ENCODE data around the gene FRMD5. TPM values are rescaled to one million over a fixed set of nuclear protein-coding genes. Genes with fewer than 3 reads are reported as not detected.

The FRMD5 gene
- total RNA-seq, 2 experiments from 2014 or later, result not detected

- Mint-ChIP-seq H3K4me3 (peak overlapping the region; percentile 78), H3K9me3 (no peaks in the 10 kb centered on the region), H3K27me3 (peaks cover 64% of the 10 kb centered on the region), H3K27ac (no peak overlapping the region), H3K4me1 (peaks cover 24% of the 10 kb centered on the region), H3K36me3 (ENCODE audit: low read depth) (no peaks in the 10 kb centered on the region)
- ChIA-PET POLR2A (interaction anchor here (0.6 to 1.1 kb wide), 2 partner anchors 14 to 394 kb away, joined by 4 read pairs; partner anchors contain the start of gene HYPK), CTCF (interaction anchor here (0.6 kb wide), 1 partner anchor 79 kb away, joined by 3 read pairs; no protein-coding TSS in a partner anchor)
- peak; percentile 24 for DNase-seq
Measured at GRCh38 chr15:44194323-44195150, 534 bp downstream of the FRMD5 start.

- peak overlapping the region; percentile 43 for H3K4me3 Mint-ChIP-seq
- CTCF ChIA-PET, result no interaction called here
- H3K36me3 Mint-ChIP-seq (ENCODE audit: low read depth), result no peaks in the 10 kb centered on the region
- DNase-seq, result no peak
- H3K9me3 Mint-ChIP-seq, result no peaks in the 10 kb centered on the region
- H3K27me3 Mint-ChIP-seq, result peaks cover 57% of the 10 kb centered on the region
- H3K4me1 Mint-ChIP-seq, result peaks cover 24% of the 10 kb centered on the region
- POLR2A ChIA-PET, result interaction anchor here (0.6 kb wide), 1 partner anchor 393 kb away, joined by 4 read pairs; the partner anchor contains the start of gene HYPK
- no peak overlapping the region for H3K27ac Mint-ChIP-seq
Measured at GRCh38 chr15:44193651-44194322, 1.3 kb downstream of the FRMD5 start.

GRCh38 chr15:44188795-44189194 lies 6.3 kb downstream of the FRMD5 start:
- ChIA-PET POLR2A (no interaction called here), CTCF (no interaction called here)
- H3K27me3 Mint-ChIP-seq, result peaks cover 36% of the 10 kb centered on the region
- H3K4me3 Mint-ChIP-seq, result no peak overlapping the region
- no peak overlapping the region for H3K27ac Mint-ChIP-seq
- H3K4me1 Mint-ChIP-seq, result peaks cover 6% of the 10 kb centered on the region
- no peak for DNase-seq
- no peaks in the 10 kb centered on the region for H3K9me3 Mint-ChIP-seq
- no peaks in the 10 kb centered on the region for H3K36me3 Mint-ChIP-seq (ENCODE audit: low read depth)

DNA sequence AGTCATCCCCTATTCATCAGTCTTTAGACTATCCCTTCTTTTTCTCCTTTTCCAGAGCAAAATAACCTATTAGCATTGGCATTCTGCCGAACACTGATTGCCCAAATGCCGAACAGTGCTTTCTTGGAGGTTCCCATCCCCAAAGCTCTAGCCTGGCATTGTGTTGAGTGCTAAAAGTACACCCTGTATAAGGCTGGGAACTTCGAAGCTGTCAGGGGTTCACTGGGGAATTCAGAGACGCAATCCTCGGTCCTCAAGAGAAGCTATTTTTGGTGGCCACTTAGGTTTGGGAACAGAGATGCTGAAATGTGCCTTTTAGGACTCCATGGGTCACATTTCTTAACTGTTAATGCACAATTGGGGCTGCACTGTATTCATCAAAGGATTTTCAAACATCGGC lies 8.4 kb downstream of the FRMD5 start:
- H3K27ac Mint-ChIP-seq, result no peak overlapping the region
- H3K4me1 Mint-ChIP-seq, result no peaks in the 10 kb centered on the region
- no peaks in the 10 kb centered on the region for H3K36me3 Mint-ChIP-seq (ENCODE audit: low read depth)
- H3K4me3 Mint-ChIP-seq, result no peak overlapping the region
- H3K9me3 Mint-ChIP-seq, result no peaks in the 10 kb centered on the region
- CTCF ChIA-PET, result no interaction called here
- POLR2A ChIA-PET, result no interaction called here
- H3K27me3 Mint-ChIP-seq, result peaks cover 18% of the 10 kb centered on the region
- DNase-seq, result no peak

DNA sequence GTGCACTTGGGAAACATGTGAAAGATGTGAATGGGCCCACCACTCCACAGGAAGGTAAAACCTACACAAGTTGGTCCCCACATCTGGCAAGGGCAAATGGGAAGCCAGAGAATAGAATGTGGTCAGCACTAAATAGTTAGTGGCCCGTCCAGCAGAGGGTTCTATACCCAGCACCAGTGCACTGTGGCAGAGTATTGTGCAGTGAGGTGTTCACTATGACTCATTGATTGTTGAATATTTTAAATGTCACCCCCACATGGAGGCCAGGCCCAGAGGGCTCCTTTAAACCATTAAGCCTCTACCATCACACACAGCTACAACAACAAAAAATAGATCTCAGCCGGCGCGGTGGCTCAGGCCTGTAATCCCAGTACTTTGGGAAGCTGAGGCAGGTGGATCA lies 11.7 kb downstream of the FRMD5 start:
- no peaks in the 10 kb centered on the region for H3K4me1 Mint-ChIP-seq
- no peak overlapping the region for H3K27ac Mint-ChIP-seq
- no peak for DNase-seq
- no peaks in the 10 kb centered on the region for H3K36me3 Mint-ChIP-seq (ENCODE audit: low read depth)
- ChIA-PET CTCF (interaction anchor here (0.6 kb wide), 1 partner anchor 166 kb away, joined by 4 read pairs; no protein-coding TSS in a partner anchor), POLR2A (no interaction called here)
- H3K9me3 Mint-ChIP-seq, result no peaks in the 10 kb centered on the region
- no peak overlapping the region for H3K4me3 Mint-ChIP-seq
- H3K27me3 Mint-ChIP-seq, result peaks cover 12% of the 10 kb centered on the region

DNA sequence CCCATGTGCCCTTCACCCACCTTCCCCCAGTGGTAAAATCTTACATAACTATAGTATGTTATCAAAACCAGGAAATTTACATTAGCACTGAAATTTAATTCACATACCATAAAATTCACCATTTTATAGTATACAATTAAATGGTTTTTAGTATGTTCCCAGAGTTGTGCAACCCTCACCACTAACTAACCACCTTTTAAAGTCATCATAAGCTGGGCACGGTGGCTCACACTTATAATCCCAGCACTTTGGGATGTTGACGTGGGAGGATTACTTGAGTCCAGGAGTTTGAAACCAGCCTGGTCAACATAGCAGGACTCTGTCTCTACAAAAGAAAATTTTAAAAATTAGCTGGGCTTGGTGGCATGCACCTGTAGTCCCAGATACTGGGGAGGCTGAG lies 13.7 kb downstream of the FRMD5 start:
- ChIA-PET POLR2A (no interaction called here), CTCF (no interaction called here)
- Mint-ChIP-seq H3K4me1 (no peaks in the 10 kb centered on the region), H3K27me3 (peaks cover 20% of the 10 kb centered on the region), H3K36me3 (ENCODE audit: low read depth) (no peaks in the 10 kb centered on the region), H3K9me3 (no peaks in the 10 kb centered on the region), H3K4me3 (no peak overlapping the region), H3K27ac (no peak overlapping the region)
- DNase-seq, result no peak

- DNase-seq, result no peak
- Mint-ChIP-seq H3K4me3 (no peak overlapping the region), H3K27me3 (peaks cover 29% of the 10 kb centered on the region), H3K27ac (no peak overlapping the region), H3K9me3 (no peaks in the 10 kb centered on the region), H3K36me3 (ENCODE audit: low read depth) (no peaks in the 10 kb centered on the region), H3K4me1 (no peaks in the 10 kb centered on the region)
- CTCF ChIA-PET, result no interaction called here
- POLR2A ChIA-PET, result no interaction called here
Measured at GRCh38 chr15:44177139-44177538, 17.9 kb downstream of the FRMD5 start.

GRCh38 chr15:44173813-44174212 lies 21.3 kb downstream of the FRMD5 start:
- H3K4me3 Mint-ChIP-seq, result no peak overlapping the region

DNA sequence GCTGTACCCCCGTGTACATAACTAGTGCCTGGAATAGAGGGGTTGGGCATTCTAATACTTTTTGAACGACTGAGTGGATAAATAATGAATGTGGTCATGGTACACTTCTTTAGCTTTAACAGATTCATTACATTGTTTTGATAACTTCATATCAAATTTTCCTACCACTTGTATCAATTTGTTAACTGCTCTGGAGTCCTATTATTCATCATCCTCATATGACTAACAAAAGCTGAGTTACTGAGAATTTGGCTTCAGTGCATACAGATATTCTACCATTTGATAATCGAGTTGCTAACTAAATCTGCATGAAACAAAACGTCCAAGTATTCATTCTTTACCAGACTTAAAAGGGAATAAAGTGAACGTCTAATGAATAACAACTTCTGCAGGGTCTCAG lies 31.7 kb downstream of the FRMD5 start:
- H3K27ac Mint-ChIP-seq, result no peak overlapping the region
- H3K9me3 Mint-ChIP-seq, result no peaks in the 10 kb centered on the region
- ChIA-PET POLR2A (no interaction called here), CTCF (no interaction called here)
- no peak overlapping the region for H3K4me3 Mint-ChIP-seq
- no peaks in the 10 kb centered on the region for H3K36me3 Mint-ChIP-seq (ENCODE audit: low read depth)
- H3K27me3 Mint-ChIP-seq, result peaks cover 29% of the 10 kb centered on the region
- no peaks in the 10 kb centered on the region for H3K4me1 Mint-ChIP-seq
- DNase-seq, result no peak

More at GRCh38 chr15:44173813-44174212, 21.3 kb downstream of the FRMD5 start:
- DNase-seq, result no peak
- ChIA-PET CTCF (no interaction called here), POLR2A (no interaction called here)
- H3K4me1 Mint-ChIP-seq, result no peaks in the 10 kb centered on the region
- no peak overlapping the region for H3K27ac Mint-ChIP-seq
- peaks cover 24% of the 10 kb centered on the region for H3K27me3 Mint-ChIP-seq
- no peaks in the 10 kb centered on the region for H3K36me3 Mint-ChIP-seq (ENCODE audit: low read depth)
- no peaks in the 10 kb centered on the region for H3K9me3 Mint-ChIP-seq

DNA sequence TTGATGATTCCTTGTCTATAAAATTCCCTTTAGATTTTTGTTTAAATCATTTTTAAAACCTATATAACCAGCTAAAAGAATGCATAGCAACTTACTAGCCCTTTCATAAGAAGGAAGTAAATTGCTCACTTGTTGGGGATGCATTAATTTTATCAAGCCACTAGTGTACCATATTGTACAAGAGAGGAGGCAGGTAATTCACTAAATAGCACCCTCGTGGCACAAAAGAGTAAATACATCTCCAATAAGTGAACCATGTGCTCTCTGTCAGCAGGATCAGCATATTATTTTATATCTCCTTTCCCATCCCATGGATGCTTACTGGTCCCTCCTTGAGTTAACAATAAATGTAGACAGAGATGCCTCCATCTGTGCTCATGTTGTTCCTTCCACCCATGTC lies 34.3 kb downstream of the FRMD5 start:
- H3K9me3 Mint-ChIP-seq, result no peaks in the 10 kb centered on the region
- H3K4me1 Mint-ChIP-seq, result no peaks in the 10 kb centered on the region
- no peak for DNase-seq
- ChIA-PET POLR2A (no interaction called here), CTCF (no interaction called here)
- H3K36me3 Mint-ChIP-seq (ENCODE audit: low read depth), result no peaks in the 10 kb centered on the region
- no peak overlapping the region for H3K27ac Mint-ChIP-seq
- no peak overlapping the region for H3K4me3 Mint-ChIP-seq
- peaks cover 31% of the 10 kb centered on the region for H3K27me3 Mint-ChIP-seq

DNA sequence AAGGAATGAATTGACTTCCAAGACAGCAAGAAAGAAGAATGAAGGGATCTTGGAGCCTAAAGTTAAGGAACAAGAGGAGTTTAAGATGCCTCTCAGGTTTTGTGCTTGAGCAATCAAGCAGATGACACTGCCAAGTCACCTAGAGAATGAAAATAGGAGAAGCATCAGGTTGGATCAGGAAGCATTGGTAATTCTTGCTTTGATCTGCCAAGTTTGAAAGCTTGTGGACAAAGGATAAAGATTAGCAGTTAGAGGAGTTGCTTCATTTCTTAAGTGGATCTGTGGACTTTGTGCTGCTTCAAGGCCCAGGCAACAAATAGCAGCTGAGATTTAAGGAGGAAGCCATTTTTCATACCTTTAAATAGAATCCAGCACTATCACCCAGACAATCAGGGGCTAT lies 35.6 kb downstream of the FRMD5 start:
- no peak for DNase-seq
- ChIA-PET POLR2A (no interaction called here), CTCF (no interaction called here)
- Mint-ChIP-seq H3K4me1 (no peaks in the 10 kb centered on the region), H3K36me3 (ENCODE audit: low read depth) (no peaks in the 10 kb centered on the region), H3K27me3 (peaks cover 31% of the 10 kb centered on the region), H3K9me3 (no peaks in the 10 kb centered on the region), H3K27ac (no peak overlapping the region), H3K4me3 (no peak overlapping the region)

DNA sequence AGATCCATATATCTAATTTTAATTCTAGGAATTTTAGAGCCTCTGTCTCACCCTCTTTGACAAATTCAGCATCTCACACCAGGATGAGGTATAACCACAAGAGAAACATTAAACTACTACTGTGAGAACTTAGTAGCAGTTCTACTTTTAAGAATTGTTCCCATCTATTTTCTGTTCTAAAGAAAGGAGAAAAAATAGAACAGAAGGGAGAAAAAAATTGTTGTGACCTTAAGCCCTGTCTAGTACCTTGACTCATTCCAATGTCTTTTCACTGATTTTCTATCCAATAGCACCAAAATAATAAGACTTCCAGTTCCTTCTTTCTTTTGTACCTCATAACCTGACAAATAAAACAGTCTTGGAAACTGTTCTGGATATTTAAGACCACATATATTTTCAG lies 37.0 kb downstream of the FRMD5 start:
- CTCF ChIA-PET, result no interaction called here

GRCh38 chr15:44157679-44158078 lies 37.4 kb downstream of the FRMD5 start:
- ChIA-PET CTCF (no interaction called here), POLR2A (no interaction called here)
- Mint-ChIP-seq H3K27ac (no peak overlapping the region), H3K4me3 (no peak overlapping the region), H3K4me1 (no peaks in the 10 kb centered on the region), H3K9me3 (no peaks in the 10 kb centered on the region), H3K36me3 (ENCODE audit: low read depth) (no peaks in the 10 kb centered on the region), H3K27me3 (peaks cover 25% of the 10 kb centered on the region)
- DNase-seq, result no peak

More for the DNA sequence above, 37.0 kb downstream of the FRMD5 start:
- H3K27ac Mint-ChIP-seq, result no peak overlapping the region
- no peaks in the 10 kb centered on the region for H3K9me3 Mint-ChIP-seq
- no peak overlapping the region for H3K4me3 Mint-ChIP-seq
- DNase-seq, result no peak
- peaks cover 25% of the 10 kb centered on the region for H3K27me3 Mint-ChIP-seq
- no peaks in the 10 kb centered on the region for H3K4me1 Mint-ChIP-seq
- POLR2A ChIA-PET, result no interaction called here
- H3K36me3 Mint-ChIP-seq (ENCODE audit: low read depth), result no peaks in the 10 kb centered on the region

GRCh38 chr15:44153352-44153751 lies 41.7 kb downstream of the FRMD5 start:
- DNase-seq, result no peak
- peaks cover 27% of the 10 kb centered on the region for H3K27me3 Mint-ChIP-seq
- ChIA-PET CTCF (no interaction called here), POLR2A (no interaction called here)
- H3K4me1 Mint-ChIP-seq, result no peaks in the 10 kb centered on the region
- H3K4me3 Mint-ChIP-seq, result no peak overlapping the region
- H3K9me3 Mint-ChIP-seq, result no peaks in the 10 kb centered on the region
- H3K36me3 Mint-ChIP-seq (ENCODE audit: low read depth), result no peaks in the 10 kb centered on the region
- no peak overlapping the region for H3K27ac Mint-ChIP-seq

Measured in activated CD4-positive, alpha-beta memory T cell treated with anti-CD3 and anti-CD28 coated beads, Interleukin-2, amount 10 ng/mL, durations not matched to agents 7 days and 5 days (primary cell).